Uterus (tissue), 4 donors: ENCODE results near the gene HLA-DQA1. TPM values are rescaled to one million over a fixed set of nuclear protein-coding genes. Genes with fewer than 3 reads are reported as not detected.
"Not testable (repeated sequence)": the region's sequence is repeated elsewhere in the genome, so short reads cannot be mapped to it uniquely, and the experiment has no call there.

Source experiments
- DNase-seq, 2 donors: peaks; one replicate each; pipeline ENCODE4 v3.0.0-alpha.2; 2019 to 2020
- H3K27ac ChIP-seq, 2 donors: fragments of 200-600 bp; sonication (generic); 1 replicate in 1 of 2; 2 replicates in 1 of 2; pipeline ENCODE4 v1.5.1; 2016 to 2018
- H3K27me3 ChIP-seq, 2 donors: fragments of 200-600 bp; sonication (generic); one replicate each; pipeline ENCODE4 v1.5.1; 2018 to 2019; ENCODE audit warnings: control low read depth in 1 of 2
- H3K36me3 ChIP-seq, 2 donors: fragments of 200-600 bp; sonication (generic); one replicate each; pipeline ENCODE4 v1.5.1; 2019; ENCODE audit warnings: control low read depth in 1 of 2
- H3K4me1 ChIP-seq, 2 donors: fragments of 200-600 bp; sonication (generic); one replicate each; pipeline ENCODE4 v1.5.1; 2018 to 2019; ENCODE audit warnings: control low read depth in 1 of 2
- H3K4me3 ChIP-seq, 2 donors: fragments of 200-600 bp; sonication (generic); 1 replicate in 1 of 2; 2 replicates in 1 of 2; pipeline ENCODE4 v1.5.1; 2018 to 2019; ENCODE audit warnings: mild to moderate bottlenecking in 1 of 2
- H3K9me3 ChIP-seq, 2 donors: fragments of 200-600 bp; sonication (generic); one replicate each; pipeline ENCODE4 v1.5.1; 2019; ENCODE audit warnings: control low read depth in 1 of 2
- CTCF ChIP-seq, 4 experiments: fragments of 200-600 bp in 2 of 4; fragments of 450-650 bp in 2 of 4; sonication (generic) in 2 of 4; IDR thresholded peaks; one replicate each; pipeline ENCODE4 v1.5.1; 2016 to 2019; ENCODE audit warnings: antibody characterized with exemption in 4 of 4, mild to moderate bottlenecking in 2 of 4, moderate library complexity in 1 of 4
- POLR2A ChIP-seq, 2 donors: fragments of 450-650 bp; IDR thresholded peaks; one replicate each; pipeline ENCODE4 v1.6.1; 2016; ENCODE audit warnings: antibody characterized with exemption in 2 of 2, mild to moderate bottlenecking in 1 of 2, moderate library complexity in 1 of 2
- intact Hi-C: fragments of 100-400 bp; cut with DNase I; formaldehyde crosslinking; loops from one replicate; pipeline ENCODE4 v1.15.1; 2023; ENCODE audit warnings: low total_unique reads
- total RNA-seq, 4 donors: library from RNA; depleted of rRNA in 3 of 4; stranded (reverse); fragments of >200 nt in 3 of 4; gene quantifications; one replicate each; pipeline versions ENCODE4 v1.1.0 to v1.2.4, GENCODE V29; 2014 to 2023
- donor health status: DM: yes; HTN: yes; CAD: no.

HLA-DQA1 gene
- total RNA-seq, 4 donors from 2014 or later = 3.8 to 41.8 (median 22.7) TPM

- Histone ChIP-seq H3K4me1 (no peaks in the 10 kb centered on the region), H3K9me3 (no peaks in the 10 kb centered on the region), H3K4me3 (no peak overlapping the region), H3K27me3 (no peaks in the 10 kb centered on the region), H3K27ac (no peak overlapping the region), H3K36me3 (no peaks in the 10 kb centered on the region)
- no peak for TF ChIP-seq CTCF (IDR thresholded peaks at IDR 0.05)
- peak in 1 of 2 donors; percentile 48 for TF ChIP-seq POLR2A (IDR thresholded peaks at IDR 0.05)
- DNase-seq = peak in 1 of 2 donors; percentile 22
- intact Hi-C loops = no loop called here
These were observed 9.4 kb upstream of the HLA-DQA1 start for GRCh38 chr6:32627831-32628230.

- H3K36me3 ChIP-seq, H3K27me3 ChIP-seq, intact Hi-C loops, H3K27ac ChIP-seq, H3K4me1 ChIP-seq, DNase-seq, H3K9me3 ChIP-seq, H3K4me3 ChIP-seq: not testable (repeated sequence)
These were observed 7.4 kb upstream of the HLA-DQA1 start for GRCh38 chr6:32629793-32630192.

GRCh38 chr6:32635526-32636123 is 1.6 kb upstream of the HLA-DQA1 start:
- no peaks in the 10 kb centered on the region for H3K27me3 ChIP-seq
- H3K4me1 ChIP-seq = no peaks in the 10 kb centered on the region
- H3K36me3 ChIP-seq = no peaks in the 10 kb centered on the region
- intact Hi-C loops = no loop called here
- H3K27ac ChIP-seq = no peak overlapping the region
- no peak for TF ChIP-seq POLR2A (IDR thresholded peaks at IDR 0.05)
- no peak for TF ChIP-seq CTCF (IDR thresholded peaks at IDR 0.05)
- no peak overlapping the region for H3K4me3 ChIP-seq
- H3K9me3 ChIP-seq = no peaks in the 10 kb centered on the region
- DNase-seq = no peak

GRCh38 chr6:32637883-32638282 is 677 bp downstream of the HLA-DQA1 start:
- no peak for TF ChIP-seq POLR2A (IDR thresholded peaks at IDR 0.05)
- TF ChIP-seq CTCF (IDR thresholded peaks at IDR 0.05) = no peak
- intact Hi-C loops = no loop called here
- DNase-seq = no peak
- H3K36me3 ChIP-seq = no peaks in the 10 kb centered on the region
- no peaks in the 10 kb centered on the region for H3K9me3 ChIP-seq
- H3K4me1 ChIP-seq = no peaks in the 10 kb centered on the region
- no peak overlapping the region for H3K27ac ChIP-seq
- H3K4me3 ChIP-seq = no peak overlapping the region
- no peaks in the 10 kb centered on the region for H3K27me3 ChIP-seq

- no peaks in the 10 kb centered on the region for H3K27me3 ChIP-seq
- DNase-seq = no peak
- TF ChIP-seq CTCF (IDR thresholded peaks at IDR 0.05) (no peak), POLR2A (IDR thresholded peaks at IDR 0.05) (no peak)
- no peak overlapping the region for H3K27ac ChIP-seq
- no peaks in the 10 kb centered on the region for H3K9me3 ChIP-seq
- H3K4me1 ChIP-seq = no peaks in the 10 kb centered on the region
- no peaks in the 10 kb centered on the region for H3K36me3 ChIP-seq
- intact Hi-C loops = no loop called here
- H3K4me3 ChIP-seq = no peak overlapping the region
These were observed 1.5 kb downstream of the HLA-DQA1 start for GRCh38 chr6:32638532-32639219.
